Muscle layer of colon (tissue), 2 donors: ENCODE results near the gene ZNF205.

ENCODE experiments used
- H3K27ac ChIP-seq: one replicate; pipeline ENCODE4 v1.7.0; 2013; ENCODE audit warnings: low read depth, mild to moderate bottlenecking, low read length, moderate library complexity
- H3K27me3 ChIP-seq, 2 donors: one replicate each; pipeline ENCODE4 v1.7.0; 2013; ENCODE audit warnings: low read length in 2 of 2, mild to moderate bottlenecking in 2 of 2; ENCODE audit not compliant: insufficient read depth in 2 of 2, control insufficient read depth in 1 of 2
- H3K36me3 ChIP-seq: one replicate; pipeline ENCODE4 v1.7.0; 2013; ENCODE audit warnings: mild to moderate bottlenecking, low read length; ENCODE audit not compliant: insufficient read depth
- H3K4me1 ChIP-seq: one replicate; pipeline ENCODE4 v1.7.0; 2013; ENCODE audit warnings: mild to moderate bottlenecking, low read length; ENCODE audit not compliant: insufficient read depth
- H3K4me3 ChIP-seq, 2 donors: one replicate each; pipeline ENCODE4 v1.7.0; 2013; ENCODE audit warnings: low read length in 2 of 2, low read depth in 1 of 2, mild to moderate bottlenecking in 1 of 2, moderate library complexity in 1 of 2
- H3K9ac ChIP-seq: one replicate; pipeline ENCODE4 v1.7.0; 2013; ENCODE audit warnings: low read length
- H3K9me3 ChIP-seq: one replicate; pipeline ENCODE4 v1.7.0; 2013; ENCODE audit warnings: mild to moderate bottlenecking, low read length
- donor health status: abdominal sarcoma.
- donor health status: Adenocarcinoma of cecum.

The ZNF205 gene

DNA sequence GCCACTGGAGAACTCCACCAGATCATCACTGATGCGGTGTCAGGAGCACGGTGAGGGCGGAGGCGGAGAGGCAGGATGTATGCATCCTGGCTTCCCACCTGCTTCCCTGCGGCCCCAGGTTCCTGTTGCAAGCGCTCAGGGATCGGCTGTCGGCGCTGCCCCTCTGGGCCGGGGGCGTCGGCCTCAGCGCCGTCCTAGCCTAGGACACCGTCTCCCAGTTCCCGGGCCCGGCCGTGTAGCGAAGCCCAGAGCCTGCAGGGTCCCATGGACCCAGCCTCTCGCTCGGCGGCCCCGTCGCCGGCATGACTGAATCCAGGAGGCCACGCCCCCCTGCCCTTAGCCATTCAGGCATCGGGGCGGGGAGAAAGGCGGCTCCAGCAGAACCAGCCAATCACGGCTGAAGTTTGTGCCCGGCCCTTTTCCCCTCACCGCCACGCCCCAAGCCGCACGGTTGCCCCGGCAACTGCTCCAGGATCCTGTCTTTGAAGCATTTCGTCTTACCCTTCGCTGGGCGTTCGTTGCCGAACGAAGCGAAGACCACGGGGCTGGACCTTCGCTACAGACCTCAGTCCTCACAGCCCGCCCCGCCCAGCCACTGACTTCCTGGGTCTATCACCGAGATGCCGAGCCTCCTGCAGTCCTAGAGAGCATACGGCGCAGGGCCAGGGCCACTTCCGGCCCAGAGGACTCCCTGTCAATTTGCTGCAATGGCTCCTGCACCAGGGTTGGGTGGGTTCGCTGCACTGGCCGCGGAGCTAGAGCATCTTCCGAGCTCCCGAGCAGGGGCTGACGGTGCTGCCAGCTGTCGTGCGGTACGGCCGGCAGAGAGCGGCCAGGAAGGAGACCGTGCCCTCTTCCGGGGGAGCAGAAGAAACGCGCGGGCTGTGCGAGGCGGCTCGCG lies 11.8 kb downstream of the ZNF205 start:
- Histone ChIP-seq H3K4me1 (peaks cover 24% of the 10 kb centered on the region), H3K9ac (peak overlapping the region; percentile 21), H3K4me3 (peak overlapping the region; percentile 80 to 85), H3K27ac (peak overlapping the region; percentile 64), H3K9me3 (no peaks in the 10 kb centered on the region), H3K36me3 (peaks cover 10% of the 10 kb centered on the region), H3K27me3 (no peaks in the 10 kb centered on the region)

DNA sequence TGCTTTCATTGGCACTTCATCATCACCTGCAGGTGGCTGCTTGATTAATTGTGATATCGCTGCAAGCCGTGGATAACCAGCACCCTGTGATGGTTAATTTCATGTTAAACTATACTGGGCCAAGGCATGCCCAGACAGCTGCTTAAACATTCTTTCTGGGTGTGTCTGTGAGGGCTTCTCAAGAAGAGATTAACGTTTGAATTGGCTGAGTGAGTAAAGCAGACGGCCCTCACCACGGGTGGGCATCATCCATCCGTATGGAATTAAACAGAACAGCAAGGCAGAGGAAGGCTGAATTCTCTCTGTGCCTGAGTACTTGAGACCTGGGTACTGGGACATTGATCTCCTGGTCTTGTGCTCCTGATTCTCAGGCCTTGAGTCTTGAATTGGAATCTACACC lies 15.4 kb downstream of the ZNF205 start:
- Histone ChIP-seq H3K4me1 (peaks cover 31% of the 10 kb centered on the region), H3K4me3 (no peak overlapping the region), H3K27ac (no peak overlapping the region), H3K36me3 (peaks cover 16% of the 10 kb centered on the region), H3K9ac (no peak overlapping the region), H3K9me3 (no peaks in the 10 kb centered on the region), H3K27me3 (no peaks in the 10 kb centered on the region)

DNA sequence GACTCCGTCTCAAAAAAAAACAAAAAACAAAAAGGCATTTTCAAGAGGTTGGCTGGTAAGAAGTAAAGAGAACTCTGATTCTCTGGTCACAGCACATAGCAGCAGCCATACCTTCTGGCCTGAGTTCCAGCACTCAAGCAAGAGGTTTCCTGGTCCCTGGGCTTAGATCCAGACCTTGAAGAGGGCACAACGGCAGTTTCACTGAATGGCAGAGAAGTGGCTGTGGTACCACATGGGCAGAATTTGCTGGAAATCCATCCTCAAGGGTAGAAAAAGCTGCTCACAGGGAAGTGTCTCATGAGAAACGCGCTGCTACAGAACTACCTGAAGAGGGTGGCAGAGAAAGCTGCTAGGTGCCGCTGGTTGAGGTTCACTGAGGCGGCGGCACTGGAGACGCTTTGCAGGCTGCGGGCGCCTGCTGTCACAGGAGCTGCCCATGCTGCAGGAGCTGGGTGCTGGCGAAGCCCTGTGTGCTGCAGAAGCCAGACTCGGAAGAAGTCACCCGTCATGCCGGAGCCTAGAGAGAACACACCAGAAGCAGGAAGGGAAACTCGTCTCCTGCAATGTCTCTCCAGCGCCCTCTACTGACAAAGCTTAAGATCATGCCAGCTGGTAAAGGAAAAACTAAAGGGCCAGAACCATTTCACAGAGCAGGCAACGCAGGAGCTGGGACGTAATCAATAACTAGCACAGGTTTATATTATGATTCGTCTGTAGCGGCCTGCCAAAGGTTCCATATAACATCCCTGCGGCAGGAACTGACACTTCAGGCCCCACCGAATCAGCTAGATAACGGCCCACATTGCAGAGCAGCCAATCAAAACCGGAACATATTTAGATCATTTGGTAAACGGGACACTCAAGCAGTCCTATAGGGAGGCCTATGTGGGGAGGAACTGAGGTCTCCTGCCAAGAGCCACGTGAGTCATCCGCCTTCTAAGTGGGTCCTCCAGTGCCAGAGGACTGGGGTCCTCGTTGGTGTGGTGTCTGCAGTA lies 17.0 kb downstream of the ZNF205 start:
- Histone ChIP-seq H3K36me3 (peaks cover 16% of the 10 kb centered on the region), H3K9me3 (no peaks in the 10 kb centered on the region), H3K4me1 (peaks cover 26% of the 10 kb centered on the region), H3K27ac (peak overlapping the region; percentile 63), H3K27me3 (no peaks in the 10 kb centered on the region), H3K4me3 (peak overlapping the region; percentile 34 to 76), H3K9ac (peak overlapping the region; percentile 31)

DNA sequence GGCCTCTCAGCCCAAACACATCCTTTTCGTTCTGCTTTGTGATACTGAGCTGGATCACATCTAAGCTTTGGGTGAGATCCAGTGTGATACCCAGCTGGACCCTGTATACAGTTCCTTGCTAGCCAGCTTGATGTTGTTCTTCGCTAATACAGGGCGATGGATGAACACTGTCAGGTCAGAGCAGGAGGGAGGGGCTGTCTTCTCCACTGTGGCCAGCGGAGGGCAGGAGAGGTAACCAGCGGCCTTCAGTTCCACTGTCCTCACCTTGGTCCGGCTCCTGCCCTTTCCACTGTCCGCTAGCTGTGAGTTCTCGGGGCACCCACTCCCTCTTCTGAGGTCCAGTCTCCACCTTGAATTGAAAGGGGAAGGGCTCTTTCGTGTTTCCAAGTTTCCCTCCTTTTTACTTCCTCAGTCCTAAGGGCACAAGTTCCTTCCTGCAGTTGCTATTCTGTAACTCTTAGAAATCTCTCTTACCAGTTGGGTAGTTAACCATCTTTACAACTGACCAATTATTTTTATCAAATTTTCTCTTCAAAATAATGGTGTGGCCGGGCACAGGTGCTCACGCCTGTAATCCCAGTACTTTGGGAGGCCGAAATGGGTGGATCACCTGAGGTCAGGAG lies 19.5 kb downstream of the ZNF205 start:
- H3K4me3 ChIP-seq, result no peak overlapping the region
- peaks cover 26% of the 10 kb centered on the region for H3K4me1 ChIP-seq
- no peaks in the 10 kb centered on the region for H3K27me3 ChIP-seq
- H3K9ac ChIP-seq, result no peak overlapping the region
- no peak overlapping the region for H3K27ac ChIP-seq
- no peaks in the 10 kb centered on the region for H3K9me3 ChIP-seq
- peaks cover 12% of the 10 kb centered on the region for H3K36me3 ChIP-seq

DNA sequence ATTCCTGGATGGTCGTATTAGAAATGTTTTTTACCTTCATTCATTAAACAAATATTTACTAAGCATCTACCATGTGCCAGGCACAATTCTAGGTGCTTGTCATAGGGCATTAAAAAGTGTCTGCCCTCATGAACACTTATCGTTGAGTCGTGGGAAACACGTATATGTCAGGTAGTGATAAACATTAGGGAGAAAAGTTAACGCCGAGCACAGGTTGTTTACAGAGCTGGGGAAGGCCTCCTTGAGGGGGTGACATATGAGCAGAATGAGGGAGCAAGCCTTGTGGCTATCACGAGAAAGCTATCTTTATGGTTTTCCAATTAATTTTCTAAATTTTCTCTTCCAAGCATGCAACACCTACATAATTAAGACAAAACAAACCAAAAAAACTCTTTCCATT lies 21.5 kb downstream of the ZNF205 start:
- Histone ChIP-seq H3K27ac (peak overlapping the region; percentile 74), H3K4me3 (peak overlapping the region; percentile 74 to 99), H3K4me1 (peaks cover 22% of the 10 kb centered on the region), H3K9ac (peak overlapping the region; percentile 97), H3K9me3 (no peaks in the 10 kb centered on the region), H3K27me3 (no peaks in the 10 kb centered on the region), H3K36me3 (peaks cover 20% of the 10 kb centered on the region)

DNA sequence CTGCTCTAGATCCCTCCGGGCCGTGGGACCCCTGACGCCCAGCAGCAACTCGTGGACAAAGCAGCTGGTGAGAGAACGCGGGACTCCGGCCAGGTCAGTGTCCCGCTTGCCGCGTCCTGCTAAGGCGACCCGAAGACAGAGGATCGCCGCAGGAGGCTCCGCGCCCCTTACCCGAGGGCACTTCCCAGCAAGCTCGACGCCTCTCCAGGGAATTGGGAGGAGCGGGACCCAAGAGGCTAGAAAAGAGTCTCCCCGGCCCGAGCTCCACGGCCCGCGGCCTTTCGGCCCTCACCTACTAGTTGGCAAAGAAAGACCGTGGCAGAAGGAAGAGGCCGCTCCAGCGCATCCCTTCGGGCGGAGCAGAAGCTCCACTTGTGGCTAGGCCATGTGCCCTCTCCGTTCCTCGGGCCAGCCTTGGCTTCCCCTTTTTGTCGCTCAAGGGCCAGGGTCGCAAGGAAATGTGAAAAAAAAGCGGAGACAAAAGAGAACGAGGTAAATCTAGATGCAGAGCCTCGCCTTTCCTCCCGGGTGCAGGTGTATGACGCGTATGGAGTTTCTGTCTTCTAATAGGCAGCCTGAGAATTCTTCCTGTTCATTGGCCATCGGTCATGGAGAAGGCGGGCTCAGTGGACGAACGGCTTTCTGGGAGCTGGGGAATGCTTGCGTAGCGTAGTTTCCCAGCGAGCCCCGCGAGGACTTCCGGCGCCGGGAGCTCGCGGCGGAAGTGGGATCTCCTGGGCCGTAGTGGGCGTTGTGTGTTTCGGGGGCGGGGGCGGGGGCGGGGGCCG lies 22.1 kb downstream of the ZNF205 start, which contains the start of gene ZNF213:
ZNF213 (plus strand) TSS at position 692 of the 788 bp plus-strand sequence. CDS start 2,252 bp downstream, outside the sequence.
- Histone ChIP-seq H3K4me3 (peak within 1 kb of the TSS; percentile 74 to 99), H3K9ac (peak within 1 kb of the TSS; percentile 97), H3K9me3 (no peaks in the 10 kb centered on the region), H3K36me3 (peaks cover 25% of the 10 kb centered on the region), H3K27ac (peak within 1 kb of the TSS; percentile 74), H3K27me3 (no peaks in the 10 kb centered on the region), H3K4me1 (peaks cover 17% of the 10 kb centered on the region)

DNA sequence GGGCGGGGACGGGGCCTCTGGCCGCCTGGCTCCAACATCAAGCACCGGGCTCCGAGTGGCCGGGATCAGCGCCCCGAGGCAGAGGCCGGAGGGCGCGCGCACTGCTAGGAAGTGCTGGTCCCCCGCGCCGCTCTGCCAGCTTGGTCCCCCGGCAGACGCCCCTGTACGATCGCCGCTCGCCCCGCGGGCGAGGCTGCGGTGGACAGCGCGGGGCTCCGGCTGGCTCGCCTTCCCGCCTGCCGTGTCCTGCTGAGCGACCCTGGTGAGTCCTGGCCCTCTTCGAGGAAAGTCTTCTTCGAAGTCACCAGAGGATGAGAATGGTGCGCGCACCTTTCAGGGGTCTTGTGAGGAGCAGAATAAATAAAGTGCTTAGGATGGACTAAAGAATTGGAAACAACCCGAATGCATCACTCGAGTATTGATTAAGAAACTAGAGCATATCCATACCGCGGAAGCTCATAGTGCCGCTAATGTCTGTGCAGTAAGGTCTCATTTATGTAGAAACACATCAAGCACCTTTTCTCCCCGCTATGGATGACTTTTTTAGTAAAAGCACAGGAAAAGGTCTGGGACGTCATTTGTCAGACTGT lies 22.8 kb downstream of the ZNF205 start:
- Histone ChIP-seq H3K4me1 (peaks cover 12% of the 10 kb centered on the region), H3K36me3 (peaks cover 25% of the 10 kb centered on the region), H3K9me3 (no peaks in the 10 kb centered on the region), H3K9ac (peak overlapping the region; percentile 50), H3K4me3 (peak overlapping the region; percentile 54 to 71), H3K27me3 (no peaks in the 10 kb centered on the region), H3K27ac (peak overlapping the region; percentile 55)

DNA sequence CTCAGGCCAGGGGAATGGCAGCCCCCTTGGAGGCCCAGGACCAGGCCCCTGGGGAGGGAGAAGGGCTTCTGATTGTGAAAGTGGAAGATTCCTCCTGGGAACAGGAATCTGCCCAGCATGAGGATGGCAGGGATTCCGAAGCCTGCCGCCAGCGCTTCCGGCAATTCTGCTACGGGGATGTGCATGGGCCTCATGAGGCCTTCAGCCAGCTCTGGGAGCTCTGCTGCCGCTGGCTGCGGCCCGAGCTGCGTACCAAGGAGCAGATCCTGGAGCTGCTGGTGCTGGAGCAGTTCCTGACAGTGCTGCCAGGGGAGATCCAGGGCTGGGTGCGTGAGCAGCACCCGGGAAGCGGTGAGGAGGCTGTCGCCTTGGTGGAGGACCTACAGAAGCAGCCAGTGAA lies 24.9 kb downstream of the ZNF205 start:
- Histone ChIP-seq H3K27ac (no peak overlapping the region), H3K27me3 (no peaks in the 10 kb centered on the region), H3K36me3 (peaks cover 31% of the 10 kb centered on the region), H3K9me3 (no peaks in the 10 kb centered on the region), H3K9ac (no peak overlapping the region), H3K4me1 (peaks cover 12% of the 10 kb centered on the region), H3K4me3 (no peak overlapping the region)

DNA sequence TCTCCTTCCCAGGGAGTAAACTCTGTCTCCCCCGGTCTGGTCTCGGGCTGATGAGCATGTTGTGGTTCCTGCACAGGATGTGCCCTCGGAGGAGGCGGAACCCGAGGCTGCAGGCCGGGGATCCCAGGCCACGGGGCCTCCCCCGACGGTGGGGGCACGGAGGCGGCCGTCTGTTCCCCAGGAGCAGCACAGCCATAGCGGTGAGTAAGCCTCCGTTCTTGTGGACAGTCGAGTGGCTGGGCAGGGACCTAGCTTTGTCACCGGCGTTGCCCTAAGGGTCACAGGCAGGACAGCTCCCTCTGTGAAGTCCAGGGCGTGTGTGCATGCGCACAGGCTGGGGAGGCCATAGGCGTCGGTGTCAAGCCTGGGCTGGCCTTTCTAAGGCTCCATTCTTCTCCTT lies 26.0 kb downstream of the ZNF205 start:
- H3K9ac ChIP-seq, result no peak overlapping the region
- H3K4me1 ChIP-seq, result peaks cover 12% of the 10 kb centered on the region
- H3K27ac ChIP-seq, result no peak overlapping the region
- no peaks in the 10 kb centered on the region for H3K9me3 ChIP-seq
- H3K36me3 ChIP-seq, result peaks cover 38% of the 10 kb centered on the region
- no peak overlapping the region for H3K4me3 ChIP-seq
- no peaks in the 10 kb centered on the region for H3K27me3 ChIP-seq

DNA sequence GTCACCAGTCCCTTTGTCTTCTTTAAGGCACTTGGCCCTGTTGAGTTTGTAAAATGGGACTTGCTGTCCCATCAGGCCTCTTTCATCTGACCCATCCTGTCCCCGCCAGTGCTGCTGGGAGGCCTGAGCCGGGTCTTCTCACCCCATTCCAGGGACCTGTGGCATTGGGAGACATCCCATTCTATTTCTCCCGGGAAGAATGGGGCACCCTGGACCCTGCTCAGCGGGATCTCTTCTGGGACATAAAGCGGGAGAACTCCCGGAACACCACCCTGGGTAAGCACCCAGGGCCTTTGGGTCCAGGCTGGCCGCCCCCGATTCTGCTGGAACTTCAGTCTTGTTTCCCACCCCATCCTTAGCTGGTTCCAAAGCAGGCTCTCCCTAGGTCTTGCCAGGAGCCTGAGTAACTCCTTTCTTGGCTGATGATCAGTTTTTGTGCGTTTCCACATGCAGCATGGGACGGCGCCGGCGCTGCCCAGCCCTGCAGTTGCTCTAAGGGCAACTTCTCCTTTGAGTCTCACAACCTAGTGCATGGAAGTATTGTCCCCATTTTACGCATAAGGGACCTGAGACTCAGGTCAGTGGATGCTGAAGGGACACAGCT lies 26.5 kb downstream of the ZNF205 start:
- Histone ChIP-seq H3K27ac (no peak overlapping the region), H3K36me3 (peaks cover 38% of the 10 kb centered on the region), H3K4me1 (peaks cover 9% of the 10 kb centered on the region), H3K4me3 (no peak overlapping the region), H3K9ac (no peak overlapping the region), H3K27me3 (no peaks in the 10 kb centered on the region), H3K9me3 (no peaks in the 10 kb centered on the region)
